ENCODE results near the gene HERPUD2. TPM values are rescaled to one million over a fixed set of nuclear protein-coding genes. Genes with fewer than 3 reads are reported as not detected.

Gene HERPUD2
- total RNA-seq, 1 experiment from 2014 or later, result 36.4 TPM

DNA sequence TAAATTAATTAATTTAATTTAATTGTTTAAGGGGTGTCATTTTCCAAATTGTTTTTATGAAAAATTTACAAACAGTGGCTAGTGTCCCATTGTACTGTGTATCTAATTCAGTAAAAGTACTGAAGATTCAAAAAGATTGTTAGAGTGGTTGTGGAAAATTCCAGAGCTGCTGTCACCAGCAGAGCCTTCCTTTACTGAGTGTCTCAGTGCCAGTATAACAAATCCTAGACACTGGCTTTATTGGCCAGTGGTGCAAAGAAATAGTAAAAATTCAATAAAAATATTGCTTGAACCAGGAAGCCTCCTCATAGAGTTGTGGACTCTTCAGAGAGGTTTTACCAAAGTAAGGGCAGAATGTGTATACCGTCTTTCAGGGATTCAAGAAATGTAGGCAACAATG lies 23.1 kb upstream of the HERPUD2 start:
- intact Hi-C loops (cut with micrococcal nuclease; ENCODE audit: unreplicated experiment), result loop anchor here (10.0 kb wide), 1 partner anchor 87 kb away; the partner anchor contains the start of gene SEPTIN7
- no TSS peak for BruUV-seq (replicated peaks)
- TF ChIP-seq TCF7L2 (IDR thresholded peaks at IDR 0.05; ENCODE audit: low read depth, low read length), result no peak
- TF ChIP-seq, protein P1, sequence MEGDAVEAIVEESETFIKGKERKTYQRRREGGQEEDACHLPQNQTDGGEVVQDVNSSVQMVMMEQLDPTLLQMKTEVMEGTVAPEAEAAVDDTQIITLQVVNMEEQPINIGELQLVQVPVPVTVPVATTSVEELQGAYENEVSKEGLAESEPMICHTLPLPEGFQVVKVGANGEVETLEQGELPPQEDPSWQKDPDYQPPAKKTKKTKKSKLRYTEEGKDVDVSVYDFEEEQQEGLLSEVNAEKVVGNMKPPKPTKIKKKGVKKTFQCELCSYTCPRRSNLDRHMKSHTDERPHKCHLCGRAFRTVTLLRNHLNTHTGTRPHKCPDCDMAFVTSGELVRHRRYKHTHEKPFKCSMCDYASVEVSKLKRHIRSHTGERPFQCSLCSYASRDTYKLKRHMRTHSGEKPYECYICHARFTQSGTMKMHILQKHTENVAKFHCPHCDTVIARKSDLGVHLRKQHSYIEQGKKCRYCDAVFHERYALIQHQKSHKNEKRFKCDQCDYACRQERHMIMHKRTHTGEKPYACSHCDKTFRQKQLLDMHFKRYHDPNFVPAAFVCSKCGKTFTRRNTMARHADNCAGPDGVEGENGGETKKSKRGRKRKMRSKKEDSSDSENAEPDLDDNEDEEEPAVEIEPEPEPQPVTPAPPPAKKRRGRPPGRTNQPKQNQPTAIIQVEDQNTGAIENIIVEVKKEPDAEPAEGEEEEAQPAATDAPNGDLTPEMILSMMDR (IDR thresholded peaks at IDR 0.05), result no peak
- no peak for TF ChIP-seq POLR2AphosphoS5 (IDR thresholded peaks at IDR 0.05; ENCODE audit: low read depth, low read length)
- TF ChIP-seq SIN3A (IDR thresholded peaks at IDR 0.05; ENCODE audit: borderline replicate concordance, insufficient read depth, low read depth, low read length), result no peak
- H3K9me3 ChIP-seq (ENCODE audit: control insufficient read depth, insufficient read depth, low read depth, low read length), result no peaks in the 10 kb centered on the region
- H3K4me3 ChIP-seq (ENCODE audit: low read depth in 2 of 2, low read length in 2 of 2), result no peak overlapping the region
- no peaks in the 10 kb centered on the region for H3K36me3 ChIP-seq (ENCODE audit: control insufficient read depth, insufficient read depth, low read length)
- DNase-seq (ENCODE audit: low read depth, low spot score), result no peak
- H3K27me3 ChIP-seq (ENCODE audit: control insufficient read depth, insufficient read depth, low read length), result peaks cover 23% of the 10 kb centered on the region
- ChIA-PET CTCF (no interaction called here), POLR2A (no interaction called here)
- H3K27ac ChIP-seq (ENCODE audit: low read length), result no peak overlapping the region
- no peak for ATAC-seq
- in situ Hi-C loops (cut with HindIII; ENCODE audit: low pct_unique_long_range_greater_than_20kb, low sequenced_read_pairs), result no loop called here
- H3K4me1 ChIP-seq (ENCODE audit: control insufficient read depth, insufficient read depth, low read length), result 0 out of 2 replicates have a peak, but pooled peaks cover 2% of the 10 kb centered on the region

DNA sequence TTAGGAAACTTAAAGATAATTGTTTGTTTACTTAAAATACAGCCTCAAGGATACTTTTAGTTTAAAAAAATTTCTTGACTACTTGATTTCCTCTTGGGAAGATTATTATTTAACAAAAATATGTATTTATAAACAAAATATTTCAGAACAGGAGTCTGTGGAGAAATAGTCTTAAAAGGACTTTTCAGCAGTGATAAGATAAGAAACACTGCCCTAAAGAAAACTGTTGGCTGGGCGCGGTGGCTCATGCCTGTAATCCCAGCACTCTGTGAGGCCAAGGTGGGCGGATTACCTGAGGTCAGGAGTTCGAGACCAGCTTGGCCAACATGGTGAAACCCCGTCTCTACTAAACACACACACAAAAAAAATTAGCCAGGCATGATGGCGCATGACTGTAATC lies 22.6 kb upstream of the HERPUD2 start:
- in situ Hi-C loops (cut with HindIII; ENCODE audit: low pct_unique_long_range_greater_than_20kb, low sequenced_read_pairs) (no loop called here), intact Hi-C loops (cut with micrococcal nuclease; ENCODE audit: unreplicated experiment) (loop anchor here (10.0 kb wide), 1 partner anchor 87 kb away; the partner anchor contains the start of gene SEPTIN7)
- H3K36me3 ChIP-seq (ENCODE audit: control insufficient read depth, insufficient read depth, low read length), result no peaks in the 10 kb centered on the region
- ATAC-seq, result no peak
- POLR2A ChIA-PET, result interaction anchor here (0.6 kb wide), 1 partner anchor 11 kb away, joined by 3 read pairs; no protein-coding TSS in a partner anchor
- H3K4me3 ChIP-seq (ENCODE audit: low read depth in 2 of 2, low read length in 2 of 2), result no peak overlapping the region
- no TSS peak for BruUV-seq (replicated peaks)
- H3K9me3 ChIP-seq (ENCODE audit: control insufficient read depth, insufficient read depth, low read depth, low read length), result no peaks in the 10 kb centered on the region
- 0 out of 2 replicates have a peak, but pooled peaks cover 2% of the 10 kb centered on the region for H3K4me1 ChIP-seq (ENCODE audit: control insufficient read depth, insufficient read depth, low read length)
- H3K27ac ChIP-seq (ENCODE audit: low read length), result no peak overlapping the region
- peaks cover 22% of the 10 kb centered on the region for H3K27me3 ChIP-seq (ENCODE audit: control insufficient read depth, insufficient read depth, low read length)
- no peak for DNase-seq (ENCODE audit: low read depth, low spot score)
- no peak for TF ChIP-seq SIN3A (IDR thresholded peaks at IDR 0.05; ENCODE audit: borderline replicate concordance, insufficient read depth, low read depth, low read length)
- TF ChIP-seq, protein P1 (IDR thresholded peaks at IDR 0.05), result no peak
- CTCF ChIA-PET, result no interaction called here

DNA sequence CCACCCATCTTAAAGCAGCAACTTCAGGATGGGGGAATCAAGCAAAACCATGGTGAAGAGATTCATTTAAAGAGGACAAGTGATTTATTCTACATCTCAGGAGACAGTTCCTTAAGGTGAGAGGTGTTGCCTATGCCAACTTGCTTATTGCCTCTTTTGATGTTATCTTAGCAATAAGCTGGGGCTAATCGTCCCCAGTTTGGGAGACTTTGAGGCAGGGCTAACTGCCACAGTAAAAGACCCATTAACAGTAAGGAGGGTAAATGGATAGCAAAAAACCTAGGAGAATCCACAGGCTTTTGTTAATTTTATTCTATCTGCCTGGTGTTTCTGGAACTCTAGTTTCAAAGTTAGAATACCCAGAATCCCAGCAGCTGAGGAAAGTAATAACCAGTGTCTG lies 22.1 kb upstream of the HERPUD2 start:
- POLR2A ChIA-PET, result interaction anchor here (0.6 kb wide), 1 partner anchor 12 kb away, joined by 3 read pairs; no protein-coding TSS in a partner anchor
- intact Hi-C loops (cut with micrococcal nuclease; ENCODE audit: unreplicated experiment) (loop anchor here (10.0 kb wide), 1 partner anchor 88 kb away; the partner anchor contains the start of gene SEPTIN7), in situ Hi-C loops (cut with HindIII; ENCODE audit: low pct_unique_long_range_greater_than_20kb, low sequenced_read_pairs) (no loop called here)
- H3K4me3 ChIP-seq (ENCODE audit: low read depth in 2 of 2, low read length in 2 of 2), result no peak overlapping the region
- BruUV-seq (replicated peaks), result no TSS peak
- CTCF ChIA-PET, result no interaction called here
- H3K4me1 ChIP-seq (ENCODE audit: control insufficient read depth, insufficient read depth, low read length), result 0 out of 2 replicates have a peak, but pooled peaks cover 2% of the 10 kb centered on the region
- H3K27ac ChIP-seq (ENCODE audit: low read length), result no peak overlapping the region
- ATAC-seq (no peak), DNase-seq (ENCODE audit: low read depth, low spot score) (no peak)
- TF ChIP-seq, protein P1 (IDR thresholded peaks at IDR 0.05), result no peak
- TF ChIP-seq POLR2AphosphoS5 (IDR thresholded peaks at IDR 0.05; ENCODE audit: low read depth, low read length) (no peak), TCF7L2 (IDR thresholded peaks at IDR 0.05; ENCODE audit: low read depth, low read length) (no peak), SIN3A (IDR thresholded peaks at IDR 0.05; ENCODE audit: borderline replicate concordance, insufficient read depth, low read depth, low read length) (no peak)
- TF ChIP-seq, protein P2, sequence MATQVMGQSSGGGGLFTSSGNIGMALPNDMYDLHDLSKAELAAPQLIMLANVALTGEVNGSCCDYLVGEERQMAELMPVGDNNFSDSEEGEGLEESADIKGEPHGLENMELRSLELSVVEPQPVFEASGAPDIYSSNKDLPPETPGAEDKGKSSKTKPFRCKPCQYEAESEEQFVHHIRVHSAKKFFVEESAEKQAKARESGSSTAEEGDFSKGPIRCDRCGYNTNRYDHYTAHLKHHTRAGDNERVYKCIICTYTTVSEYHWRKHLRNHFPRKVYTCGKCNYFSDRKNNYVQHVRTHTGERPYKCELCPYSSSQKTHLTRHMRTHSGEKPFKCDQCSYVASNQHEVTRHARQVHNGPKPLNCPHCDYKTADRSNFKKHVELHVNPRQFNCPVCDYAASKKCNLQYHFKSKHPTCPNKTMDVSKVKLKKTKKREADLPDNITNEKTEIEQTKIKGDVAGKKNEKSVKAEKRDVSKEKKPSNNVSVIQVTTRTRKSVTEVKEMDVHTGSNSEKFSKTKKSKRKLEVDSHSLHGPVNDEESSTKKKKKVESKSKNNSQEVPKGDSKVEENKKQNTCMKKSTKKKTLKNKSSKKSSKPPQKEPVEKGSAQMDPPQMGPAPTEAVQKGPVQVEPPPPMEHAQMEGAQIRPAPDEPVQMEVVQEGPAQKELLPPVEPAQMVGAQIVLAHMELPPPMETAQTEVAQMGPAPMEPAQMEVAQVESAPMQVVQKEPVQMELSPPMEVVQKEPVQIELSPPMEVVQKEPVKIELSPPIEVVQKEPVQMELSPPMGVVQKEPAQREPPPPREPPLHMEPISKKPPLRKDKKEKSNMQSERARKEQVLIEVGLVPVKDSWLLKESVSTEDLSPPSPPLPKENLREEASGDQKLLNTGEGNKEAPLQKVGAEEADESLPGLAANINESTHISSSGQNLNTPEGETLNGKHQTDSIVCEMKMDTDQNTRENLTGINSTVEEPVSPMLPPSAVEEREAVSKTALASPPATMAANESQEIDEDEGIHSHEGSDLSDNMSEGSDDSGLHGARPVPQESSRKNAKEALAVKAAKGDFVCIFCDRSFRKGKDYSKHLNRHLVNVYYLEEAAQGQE (IDR thresholded peaks at IDR 0.05; ENCODE audit: insufficient read depth in 1 of 2, low read depth in 2 of 2, low read length in 1 of 2), result no peak
- H3K36me3 ChIP-seq (ENCODE audit: control insufficient read depth, insufficient read depth, low read length), result no peaks in the 10 kb centered on the region
- no peaks in the 10 kb centered on the region for H3K9me3 ChIP-seq (ENCODE audit: control insufficient read depth, insufficient read depth, low read depth, low read length)
- peaks cover 18% of the 10 kb centered on the region for H3K27me3 ChIP-seq (ENCODE audit: control insufficient read depth, insufficient read depth, low read length)

All from Panc1 (cell line).